Panc1 (cell line): ENCODE data around the gene HOXA10. TPM values are rescaled to one million over a fixed set of nuclear protein-coding genes. Genes with fewer than 3 reads are reported as not detected.

Experiments
- ATAC-seq: fragments of 200-7000 bp; cut with Tn5 transposase; 2 replicates; pipeline ENCODE4 v1.9.1; 2020; ENCODE audit warnings: mild to moderate bottlenecking, moderate library complexity
- BruUV-seq: library from RNA; stranded (reverse); fragments of 400-500 nt; replicated peaks from 2 replicates; lab custom pipeline; 2021; lab: Mats Ljungman, UMichigan
- CTCF ChIA-PET: fragments of 300-600 bp; sonication (Branson Sonifier 250); formaldehyde crosslinking; loops from one replicate; lab custom pipeline; 2022; ENCODE audit warnings: antibody characterized with exemption; lab: Charles Lee
- POLR2A ChIA-PET: fragments of 300-600 bp; sonication (Branson Sonifier 250); formaldehyde crosslinking; loops from one replicate; lab custom pipeline; 2022; ENCODE audit warnings: antibody characterized with exemption; lab: Charles Lee
- DNase-seq: peaks from one replicate; pipeline ENCODE4 v3.0.0-alpha.2; 2010; ENCODE audit warnings: low read depth, low spot score
- H3K27ac ChIP-seq: 2 replicates; pipeline ENCODE4 v1.5.1; 2011; ENCODE audit warnings: mild to moderate bottlenecking, low read length, inconsistent platforms
- H3K27me3 ChIP-seq: fragments of 200-500 bp; sonication (Bioruptor generic); 2 replicates; pipeline ENCODE4 v1.6.0; 2014; ENCODE audit warnings: low read length, inconsistent platforms; ENCODE audit not compliant: control insufficient read depth, insufficient read depth
- H3K36me3 ChIP-seq: fragments of 200-500 bp; sonication (Bioruptor generic); 2 replicates; pipeline ENCODE4 v1.5.1; 2014; ENCODE audit warnings: inconsistent platforms, mild to moderate bottlenecking, low read length, moderate library complexity; ENCODE audit not compliant: control insufficient read depth, insufficient read depth
- H3K4me1 ChIP-seq: 2 replicates; pipeline ENCODE4 v1.5.1; 2011; ENCODE audit warnings: inconsistent platforms, mild to moderate bottlenecking, low read length, moderate library complexity; ENCODE audit not compliant: control insufficient read depth, insufficient read depth
- H3K4me3 ChIP-seq, 2 experiments: 2 replicates each; pipeline ENCODE4 v1.5.1; 2011 to 2012; ENCODE audit warnings: low read depth in 2 of 2, low read length in 2 of 2, mild to moderate bottlenecking in 2 of 2, inconsistent platforms in 1 of 2, moderate library complexity in 1 of 2
- H3K9me3 ChIP-seq: fragments of 200-500 bp; sonication (Bioruptor generic); 2 replicates; pipeline ENCODE4 v1.5.1; 2014; ENCODE audit warnings: low read depth, mild to moderate bottlenecking, inconsistent platforms, low read length, moderate library complexity; ENCODE audit not compliant: control insufficient read depth, insufficient read depth
- CTCF ChIP-seq: fragments of 450-650 bp; IDR thresholded peaks from 2 replicates; pipeline ENCODE4 v1.5.1; 2017; ENCODE audit warnings: mild to moderate bottlenecking
- POLR2AphosphoS5 ChIP-seq: IDR thresholded peaks from 2 replicates; pipeline ENCODE4 v1.6.1; 2012; ENCODE audit warnings: mild to moderate bottlenecking, low read depth, low read length, moderate library complexity
- REST ChIP-seq, 2 experiments: IDR thresholded peaks; 2 replicates each; pipeline ENCODE4 v1.6.1; 2011 to 2012; ENCODE audit warnings: low read depth in 2 of 2, control low read depth in 1 of 2, low read length in 1 of 2, mild to moderate bottlenecking in 1 of 2, moderate library complexity in 1 of 2; ENCODE audit not compliant: insufficient read depth in 1 of 2
- SIN3A ChIP-seq: IDR thresholded peaks from 2 replicates; pipeline ENCODE4 v1.6.1; 2012; ENCODE audit warnings: low read depth, mild to moderate bottlenecking, low read length, moderate library complexity, borderline replicate concordance; ENCODE audit not compliant: insufficient read depth
- TCF7L2 ChIP-seq: IDR thresholded peaks from 2 replicates; pipeline ENCODE4 v1.6.1; 2011; ENCODE audit warnings: mild to moderate bottlenecking, low read depth, low read length, inconsistent platforms
- in situ Hi-C: cut with HindIII; loops from 2 replicates; pipeline ENCODE4 v1.10.0; 2016; ENCODE audit warnings: low sequenced_read_pairs, low pct_unique_long_range_greater_than_20kb
- intact Hi-C: fragments of 100-400 bp; cut with micrococcal nuclease; formaldehyde crosslinking; loops from one replicate; pipeline ENCODE4 v1.10.0; 2022; ENCODE audit not compliant: unreplicated experiment
- total RNA-seq: library from RNA; stranded (reverse); gene quantifications from one replicate; pipeline ENCODE4 v1.2.1, GENCODE V29; 2021; ENCODE audit not compliant: unreplicated experiment

HOXA10 gene
- total RNA-seq, 1 experiment from 2014 or later: 0.41 TPM

- ATAC-seq: no peak
- no peak for TF ChIP-seq REST (IDR thresholded peaks at IDR 0.05; ENCODE audit: insufficient read depth in 1 of 2, low read depth in 2 of 2, low read length in 1 of 2)
- TF ChIP-seq CTCF: no peak
- TF ChIP-seq SIN3A: no peak
- TF ChIP-seq TCF7L2: no peak
- no peak for TF ChIP-seq POLR2AphosphoS5
- in situ Hi-C loops: no loop called here
- Histone ChIP-seq H3K9me3 (no peaks in the 10 kb centered on the region), H3K27ac (no peak overlapping the region), H3K36me3 (no peaks in the 10 kb centered on the region), H3K4me1 (peaks cover 4% of the 10 kb centered on the region; the same call in 1 of the 2 replicates), H3K4me3 (no peak overlapping the region; a peak in 1 of 4 replicates), H3K27me3 (no peaks in the 10 kb centered on the region; the same call in 1 of the 2 replicates)
- intact Hi-C loops: no loop called here
- DNase-seq: no peak
- no TSS peak for BruUV-seq
- CTCF ChIA-PET: no interaction called here
- POLR2A ChIA-PET: interaction anchor here (0.7 kb wide), 1 partner anchor 185 kb away, joined by 6 read pairs; no protein-coding TSS in a partner anchor
Measured at GRCh38 chr7:27192546-27193334, 18.6 kb upstream of the HOXA10 start.

GRCh38 chr7:27191833-27192545, 17.9 kb upstream of the HOXA10 start:
- H3K9me3 ChIP-seq: no peaks in the 10 kb centered on the region
- no peaks in the 10 kb centered on the region for H3K27me3 ChIP-seq
- intact Hi-C loops: no loop called here
- DNase-seq (no peak), ATAC-seq (no peak)
- H3K4me3 ChIP-seq: no peak overlapping the region
- no TSS peak for BruUV-seq
- peaks cover 4% of the 10 kb centered on the region; the same call in 1 of the 2 replicates for H3K4me1 ChIP-seq
- POLR2A ChIA-PET: interaction anchor here (0.7 kb wide), 1 partner anchor 186 kb away, joined by 6 read pairs; no protein-coding TSS in a partner anchor
- in situ Hi-C loops: no loop called here
- H3K36me3 ChIP-seq: no peaks in the 10 kb centered on the region
- CTCF ChIA-PET: no interaction called here
- TF ChIP-seq POLR2AphosphoS5: no peak
- no peak for TF ChIP-seq CTCF
- no peak for TF ChIP-seq REST (IDR thresholded peaks at IDR 0.05; ENCODE audit: insufficient read depth in 1 of 2, low read depth in 2 of 2, low read length in 1 of 2)
- no peak for TF ChIP-seq SIN3A
- no peak for TF ChIP-seq TCF7L2
- no peak overlapping the region for H3K27ac ChIP-seq
